ENCODE results near the gene RFXANK. TPM values are rescaled to one million over a fixed set of nuclear protein-coding genes. Genes with fewer than 3 reads are reported as not detected.

The RFXANK gene
- total RNA-seq, 1 experiment from 2014 or later, result 78.7 TPM

- Mint-ChIP-seq H3K36me3 (no peaks in the 10 kb centered on the region), H3K9me3 (no peaks in the 10 kb centered on the region), H3K4me1 (peaks cover 5% of the 10 kb centered on the region; the same call in 1 of the 2 replicates), H3K4me3 (no peak overlapping the region), H3K27me3 (ENCODE audit: low read depth) (peaks cover 20% of the 10 kb centered on the region), H3K27ac (no peak overlapping the region)
- CTCF ChIA-PET, result no interaction called here
- no peak for TF ChIP-seq CTCF (IDR thresholded peaks at IDR 0.05)
- TF ChIP-seq GTF2I (CRISPR knock-in tag; conservative IDR thresholded peaks at IDR 0.05), result no peak
- no peak for TF ChIP-seq RELA (CRISPR knock-in tag; IDR thresholded peaks at IDR 0.05; ENCODE audit: borderline replicate concordance)
- TF ChIP-seq ZBTB21 (CRISPR knock-in tag; IDR thresholded peaks at IDR 0.05; ENCODE audit: borderline replicate concordance), result no peak
- no peak for TF ChIP-seq CREB1 (CRISPR knock-in tag; IDR thresholded peaks at IDR 0.05)
- no peak for TF ChIP-seq MLX (CRISPR knock-in tag; IDR thresholded peaks at IDR 0.05)
- no peak for TF ChIP-seq ATF3 (CRISPR knock-in tag; conservative IDR thresholded peaks at IDR 0.05)
- no peak for TF ChIP-seq CDX4 (CRISPR knock-in tag; IDR thresholded peaks at IDR 0.05; ENCODE audit: borderline replicate concordance)
- TF ChIP-seq PRRX2 (CRISPR knock-in tag; IDR thresholded peaks at IDR 0.05), result no peak
- TF ChIP-seq ATF6 (CRISPR knock-in tag; IDR thresholded peaks at IDR 0.05), result no peak
- TF ChIP-seq JUN (CRISPR knock-in tag; IDR thresholded peaks at IDR 0.05), result no peak
- no peak for TF ChIP-seq ZMAT4 (CRISPR knock-in tag; IDR thresholded peaks at IDR 0.05)
- no peak for TF ChIP-seq ZNF138 (CRISPR knock-in tag; conservative IDR thresholded peaks at IDR 0.05)
- TF ChIP-seq ZNF263 (CRISPR knock-in tag; IDR thresholded peaks at IDR 0.05; ENCODE audit: low read depth), result no peak
- TF ChIP-seq E2F5 (CRISPR knock-in tag; IDR thresholded peaks at IDR 0.05), result no peak
- no peak for TF ChIP-seq TCF7 (CRISPR knock-in tag; IDR thresholded peaks at IDR 0.05; ENCODE audit: low read depth)
- TF ChIP-seq MXD4 (CRISPR knock-in tag; IDR thresholded peaks at IDR 0.05; ENCODE audit: borderline replicate concordance), result no peak
- no peak for TF ChIP-seq PRDM15 (CRISPR knock-in tag; IDR thresholded peaks at IDR 0.05)
- no peak for ATAC-seq
- POLR2A ChIA-PET, result no interaction called here
- DNase-seq (ENCODE audit: low spot score), result no peak
These were observed 40.6 kb upstream of the RFXANK start for GRCh38 chr19:19151418-19151817.
